GM19099 (cell line): ENCODE data around the gene TXNL4A.

Source experiments
- POLR2A ChIP-seq: IDR thresholded peaks from 3 replicates; pipeline ENCODE4 v1.6.1; 2011; ENCODE audit warnings: low read depth; ENCODE audit not compliant: insufficient read length; ENCODE audit errors: extremely low read depth

Gene TXNL4A, protein sequence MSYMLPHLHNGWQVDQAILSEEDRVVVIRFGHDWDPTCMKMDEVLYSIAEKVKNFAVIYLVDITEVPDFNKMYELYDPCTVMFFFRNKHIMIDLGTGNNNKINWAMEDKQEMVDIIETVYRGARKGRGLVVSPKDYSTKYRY

DNA sequence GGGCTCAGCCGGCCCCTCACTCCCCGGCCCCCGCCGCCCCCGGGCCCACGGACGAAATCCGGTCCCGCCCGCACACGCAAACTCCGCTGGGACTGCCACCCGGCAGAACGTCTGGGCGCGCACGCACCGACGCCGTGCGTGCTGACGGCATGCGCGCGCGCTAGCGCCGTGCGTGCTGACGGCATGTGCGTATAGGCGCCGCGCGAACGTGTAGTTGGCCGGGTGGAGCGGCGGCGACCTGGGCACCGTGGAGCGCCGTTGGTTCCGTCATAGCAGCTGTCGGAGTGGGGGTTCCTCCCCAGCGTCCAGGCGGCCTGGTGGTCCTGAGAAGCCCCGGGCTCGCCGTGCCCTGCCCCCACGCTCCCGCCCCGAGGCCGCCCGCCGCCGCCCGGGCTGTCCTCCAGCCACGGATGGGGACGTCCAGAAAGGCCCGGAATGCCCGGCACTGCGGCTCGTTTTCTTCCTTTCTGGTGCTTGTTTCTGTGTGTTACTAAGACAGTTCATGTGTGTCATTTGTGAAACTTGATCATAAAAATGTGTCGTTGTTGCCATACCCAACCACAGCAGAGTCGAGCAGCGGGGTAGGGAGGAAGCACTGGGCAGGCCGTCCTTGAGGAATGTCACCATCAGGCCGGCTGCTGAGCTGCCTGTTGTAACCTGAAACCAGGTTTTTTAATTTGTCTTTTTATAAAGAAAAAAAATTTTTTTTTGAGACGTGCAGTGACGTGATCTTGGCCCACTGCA lies at the start of gene TXNL4A:
TSS of gene TXNL4A (minus strand) at position 113 of the 744 bp plus-strand sequence. CDS start 171 bp downstream, outside the sequence.
- peak; percentile 95 for TF ChIP-seq POLR2A

DNA sequence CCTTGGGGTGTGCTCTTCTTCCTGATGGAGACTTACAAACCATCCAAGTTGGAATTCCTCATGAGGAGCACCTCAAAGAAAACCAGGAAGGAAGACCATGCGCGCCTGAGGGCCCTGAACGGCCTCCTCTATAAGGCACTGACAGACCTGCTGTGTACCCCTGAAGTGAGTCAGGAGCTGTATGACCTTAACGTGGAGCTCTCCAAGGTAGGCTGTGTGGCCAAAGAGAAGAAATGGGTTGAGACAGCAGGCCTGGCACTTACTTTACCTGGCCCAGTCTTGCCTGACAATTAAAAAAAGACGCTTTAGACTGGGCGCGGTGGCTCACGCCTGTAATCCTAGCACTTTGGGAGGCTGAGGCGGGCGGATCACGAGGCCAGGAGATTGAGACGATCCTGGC lies 48.9 kb upstream of the TXNL4A start:
- TF ChIP-seq POLR2A: no peak

DNA sequence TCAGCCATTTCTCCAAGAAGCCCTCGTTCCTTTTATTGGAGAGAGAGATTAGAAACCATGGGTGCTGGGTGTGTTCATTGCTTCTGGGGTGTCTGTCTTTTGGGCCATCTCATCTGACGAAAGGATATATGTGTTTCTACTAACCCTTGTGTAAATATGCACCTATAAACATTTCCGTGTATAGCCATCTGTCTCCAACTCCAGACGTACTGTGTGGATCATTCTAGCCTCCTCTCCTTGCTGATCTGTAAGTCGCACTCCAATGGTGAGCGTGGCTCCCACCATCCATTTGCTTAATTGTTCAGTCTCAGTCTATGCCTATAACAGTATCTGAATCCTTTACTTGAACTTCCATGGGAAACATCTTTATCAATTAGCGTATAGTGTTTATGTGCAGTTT lies 47.6 kb upstream of the TXNL4A start:
- no peak for TF ChIP-seq POLR2A

DNA sequence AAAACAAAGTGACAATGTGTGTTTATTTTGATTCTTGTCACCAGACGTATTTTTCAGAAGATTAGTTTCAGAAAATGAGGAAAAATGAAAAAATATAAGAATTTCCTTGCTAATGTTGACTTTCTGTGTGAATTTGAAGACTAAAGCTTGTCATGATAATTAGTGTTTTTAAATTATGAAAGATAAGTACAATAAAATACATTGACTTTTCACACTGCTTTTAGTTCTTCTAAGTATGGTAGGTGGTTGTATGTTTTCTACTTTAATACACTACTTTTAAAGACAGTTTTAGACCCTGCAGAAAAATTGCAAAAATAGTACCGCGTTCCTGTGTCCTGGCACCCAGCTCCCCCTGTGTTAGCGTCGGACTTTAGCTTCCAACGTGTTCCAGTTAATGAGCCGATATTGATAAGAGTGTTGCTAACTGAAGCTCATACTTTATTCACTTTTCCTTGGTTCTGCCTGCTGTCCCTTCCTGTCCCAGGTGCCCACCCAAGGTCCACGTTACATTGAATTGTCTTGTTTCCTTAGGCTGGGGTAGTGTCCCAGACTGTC lies 46.6 kb upstream of the TXNL4A start:
- no peak for TF ChIP-seq POLR2A

DNA sequence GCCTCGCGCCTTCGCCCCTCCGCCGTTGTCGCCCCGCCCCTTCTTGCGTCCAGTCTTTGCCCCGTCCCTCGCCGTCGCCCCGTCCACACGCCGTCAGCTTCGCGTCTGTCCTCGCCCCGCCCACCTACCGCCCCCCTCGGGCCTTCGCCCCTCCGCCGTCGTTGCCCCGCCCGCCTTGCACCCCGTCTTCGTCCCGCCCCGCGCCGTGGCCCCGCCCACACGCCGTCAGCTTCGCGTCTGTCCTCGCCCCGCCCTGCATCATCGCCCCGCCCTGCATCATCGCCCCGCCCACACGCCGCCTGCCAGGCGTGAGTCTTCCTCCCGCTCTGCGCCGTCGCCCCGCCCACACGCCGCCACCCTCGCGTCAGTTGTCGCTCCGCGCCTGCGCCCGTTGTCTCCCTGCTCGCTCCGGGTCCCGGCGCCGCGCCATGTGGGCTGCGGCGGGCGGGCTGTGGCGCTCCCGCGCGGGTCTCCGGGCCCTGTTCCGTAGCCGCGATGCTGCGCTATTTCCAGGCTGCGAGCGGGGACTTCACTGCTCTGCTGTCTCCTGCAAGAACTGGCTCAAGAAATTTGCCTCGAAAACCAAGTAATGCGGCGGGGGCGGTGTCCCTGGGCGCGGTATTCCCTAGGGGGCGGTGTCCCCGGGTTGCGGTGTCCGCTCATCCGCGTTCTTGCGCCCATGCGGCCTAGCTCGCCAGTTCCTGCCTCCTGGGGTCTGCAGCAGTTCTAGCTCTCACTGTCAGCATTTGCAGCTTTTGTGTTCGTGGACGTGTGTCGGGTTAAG lies 45.9 kb upstream of the TXNL4A start, which contains the start of gene RBFA:
TSS of gene RBFA (plus strand) at position 367 of the 784 bp plus-strand sequence. CDS start at position 429, 62 bp downstream.
- peak; percentile 83 for TF ChIP-seq POLR2A

DNA sequence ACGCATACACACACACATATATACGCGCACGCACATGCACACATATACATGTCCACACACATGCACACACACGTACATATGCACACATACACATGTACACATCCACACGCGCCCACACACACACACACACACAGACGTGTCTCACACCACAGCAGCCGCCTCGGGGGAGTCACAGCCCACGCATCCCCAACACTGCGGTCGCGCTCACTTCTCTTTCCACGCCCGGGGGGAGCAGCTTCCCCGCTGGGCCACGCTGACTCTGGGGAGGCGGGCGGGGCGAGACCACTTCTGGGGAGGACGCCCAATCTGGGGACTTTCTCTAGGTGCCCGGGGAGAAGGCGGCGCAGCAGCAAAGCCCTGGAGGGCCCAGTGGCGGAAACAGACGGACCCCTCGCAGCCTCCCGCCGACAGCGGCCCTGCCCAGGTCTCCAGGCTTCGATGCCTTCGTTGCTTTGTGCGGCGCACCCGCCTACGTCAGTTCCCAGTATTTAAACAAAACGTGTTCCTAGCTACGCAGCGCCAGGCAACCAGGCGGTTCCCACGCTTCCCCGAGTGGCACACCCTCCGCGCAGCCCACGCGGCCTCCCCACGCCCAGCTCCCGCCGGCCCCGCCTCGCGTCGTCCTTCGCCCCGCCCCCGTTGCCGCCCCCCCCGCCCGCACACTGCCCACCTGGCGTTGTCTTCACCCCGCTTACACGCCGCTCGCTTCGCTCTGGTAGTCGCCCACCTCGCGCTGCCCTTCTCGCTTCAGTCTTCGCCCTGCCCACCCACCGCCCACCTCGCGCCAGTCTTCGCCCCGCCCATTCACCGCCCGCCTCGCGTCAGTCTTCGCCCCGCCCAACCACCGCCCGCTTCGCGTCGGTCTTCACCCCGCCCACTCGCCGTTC lies 45.1 kb upstream of the TXNL4A start:
- TF ChIP-seq POLR2A: peak; percentile 50

DNA sequence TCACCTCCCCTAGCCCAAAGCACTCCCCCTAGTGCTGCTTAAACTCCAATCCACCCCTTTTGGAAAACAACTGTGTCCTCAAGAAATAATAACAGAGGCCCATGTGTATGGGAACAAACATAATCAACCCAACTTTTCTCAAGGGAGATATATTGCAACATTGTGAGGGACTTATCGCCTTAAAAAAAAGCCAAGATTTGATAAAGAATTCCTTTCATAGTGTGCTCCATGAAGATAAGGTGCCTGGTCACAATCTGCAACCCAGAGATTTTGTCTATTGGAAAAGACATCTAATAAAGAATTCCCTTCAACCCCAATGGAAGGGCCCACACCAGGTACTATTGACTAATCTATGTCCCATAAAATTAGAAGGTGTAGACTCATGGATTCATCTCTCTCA lies 41.3 kb upstream of the TXNL4A start:
- TF ChIP-seq POLR2A: no peak

DNA sequence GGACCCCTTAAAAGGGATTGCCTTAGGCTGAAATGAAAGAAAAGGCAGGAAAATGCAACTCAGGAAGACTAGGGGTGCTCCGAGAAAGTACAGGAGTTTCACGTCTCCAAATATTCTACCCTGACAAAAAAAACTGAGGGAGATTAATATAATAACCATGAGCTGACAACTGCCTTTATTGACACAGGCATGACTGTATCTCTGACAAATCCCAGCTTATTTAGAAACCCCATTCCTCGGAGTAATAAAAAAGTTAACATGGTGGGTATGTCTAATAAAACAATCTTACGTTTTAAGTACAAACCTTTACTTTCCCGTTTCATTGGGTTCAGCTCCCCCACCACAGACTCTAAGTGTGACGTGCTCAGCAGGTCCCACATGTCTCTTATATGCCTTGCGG lies 38.0 kb upstream of the TXNL4A start:
- TF ChIP-seq POLR2A: no peak

DNA sequence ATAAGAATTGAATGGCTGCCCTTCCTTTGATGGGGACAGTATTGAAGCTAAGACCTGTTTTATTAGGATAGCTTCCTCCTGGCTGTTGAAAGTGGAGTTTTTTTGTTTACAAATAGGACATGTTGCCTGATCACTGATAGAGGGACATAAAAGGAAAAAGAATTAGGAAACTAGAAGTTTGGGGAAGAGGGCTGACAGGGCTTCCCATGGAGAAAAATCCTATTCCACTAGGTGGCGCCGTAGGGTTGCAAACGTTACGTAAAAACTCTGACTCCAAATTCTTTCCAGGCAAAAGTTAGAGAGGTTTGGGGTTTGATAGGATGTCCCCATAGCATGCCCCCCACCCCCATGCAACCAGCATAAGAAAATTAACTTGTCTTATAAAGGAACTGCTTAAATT lies 34.8 kb upstream of the TXNL4A start:
- no peak for TF ChIP-seq POLR2A

DNA sequence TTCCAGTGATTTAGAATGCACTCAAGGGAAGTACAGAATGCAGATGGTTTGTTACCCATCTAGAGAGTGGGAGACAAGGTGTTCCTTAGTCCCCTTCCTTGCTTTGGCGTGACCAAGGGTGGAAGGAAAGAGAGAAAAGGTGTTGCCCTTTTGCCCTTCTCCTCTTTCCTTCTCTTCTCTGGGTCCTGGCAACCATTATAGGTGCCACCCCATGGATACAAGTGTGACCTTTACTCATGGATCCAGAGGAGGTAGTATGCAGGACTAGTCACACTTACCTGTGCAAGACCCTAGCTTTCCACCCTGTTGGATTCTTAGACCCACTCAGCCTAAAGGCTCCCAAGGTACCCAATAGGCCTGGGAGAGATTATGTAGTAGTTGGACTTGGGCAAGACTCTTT lies 34.2 kb upstream of the TXNL4A start:
- no peak for TF ChIP-seq POLR2A

DNA sequence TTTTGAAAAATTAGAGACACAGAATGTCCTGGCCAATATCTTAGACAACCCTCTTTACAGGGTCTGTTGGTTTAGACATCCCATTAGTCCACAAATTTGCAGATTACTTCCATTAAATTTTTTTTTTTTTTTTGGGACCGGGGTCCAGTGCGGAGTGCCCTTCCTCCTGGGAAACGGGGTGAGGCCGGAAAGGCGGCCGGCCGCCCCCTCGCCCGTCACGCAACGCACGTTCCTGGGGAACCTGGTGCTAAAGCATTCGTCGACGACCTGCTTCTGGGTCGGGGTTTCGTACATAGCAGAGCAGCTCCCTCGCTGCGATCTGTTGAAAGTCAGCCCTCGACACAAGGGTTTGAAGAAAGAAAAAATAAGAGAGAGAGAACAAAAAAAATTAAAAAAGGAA lies 24.4 kb upstream of the TXNL4A start:
- TF ChIP-seq POLR2A: no peak

DNA sequence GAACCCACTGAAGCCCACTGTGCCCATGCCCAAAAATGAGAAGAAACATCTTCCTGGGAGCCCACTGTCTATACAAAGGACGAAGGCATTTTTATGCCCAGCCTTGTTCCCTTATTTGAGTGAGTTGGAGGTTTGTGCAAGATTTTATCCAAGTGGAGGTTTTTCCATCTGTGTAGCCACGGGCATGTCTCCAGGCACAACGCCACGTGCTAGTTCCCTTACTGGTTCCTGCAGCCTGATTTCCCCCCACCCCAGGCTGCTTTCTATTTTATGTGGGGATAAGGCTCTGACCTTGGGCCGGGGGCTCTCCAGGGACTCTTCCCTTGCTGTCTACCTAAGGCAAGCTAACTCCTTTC lies 22.2 kb upstream of the TXNL4A start:
- no peak for TF ChIP-seq POLR2A

DNA sequence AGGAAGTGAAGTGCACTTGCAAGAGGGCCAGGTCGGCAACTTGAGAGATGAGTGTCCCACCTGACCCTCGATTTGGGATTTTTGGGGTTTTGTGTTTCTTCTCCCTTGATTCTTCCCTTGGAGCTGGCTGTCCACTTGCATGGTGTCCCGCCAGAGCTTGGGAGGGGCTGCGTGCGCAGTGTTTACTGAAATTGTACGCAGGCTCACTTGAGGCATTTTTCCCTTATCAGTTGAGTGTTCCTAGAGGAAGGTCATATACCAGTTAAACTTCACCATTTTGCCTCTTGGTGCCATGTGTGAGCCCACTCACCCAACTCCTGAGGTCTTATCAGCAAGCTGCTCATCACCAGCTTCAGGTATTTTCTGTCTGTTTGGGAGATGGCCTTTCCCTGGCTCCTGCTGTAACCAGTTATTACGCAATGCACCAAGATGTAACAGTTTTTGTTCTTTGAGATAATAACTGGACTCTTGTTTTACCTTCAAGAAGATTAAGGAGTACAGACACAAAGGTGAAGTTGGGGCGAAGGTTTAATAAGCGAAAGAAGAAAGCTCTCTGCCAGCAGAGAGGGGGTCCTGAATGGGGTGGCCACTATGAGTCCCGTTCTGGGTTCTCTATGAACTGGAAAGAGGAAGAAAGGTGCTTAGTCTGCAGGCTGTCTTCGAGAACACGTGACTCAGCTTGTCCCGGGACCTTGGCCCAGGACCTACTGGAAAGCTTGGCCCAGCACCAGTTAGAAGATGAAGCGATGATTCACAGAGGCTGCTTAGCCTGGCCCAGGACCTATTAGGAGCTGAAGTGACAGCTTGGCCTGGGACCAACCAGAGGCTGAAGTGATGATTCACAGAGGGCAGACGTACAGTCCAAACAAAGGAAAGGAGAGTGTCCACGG lies 21.5 kb upstream of the TXNL4A start:
- no peak for TF ChIP-seq POLR2A

DNA sequence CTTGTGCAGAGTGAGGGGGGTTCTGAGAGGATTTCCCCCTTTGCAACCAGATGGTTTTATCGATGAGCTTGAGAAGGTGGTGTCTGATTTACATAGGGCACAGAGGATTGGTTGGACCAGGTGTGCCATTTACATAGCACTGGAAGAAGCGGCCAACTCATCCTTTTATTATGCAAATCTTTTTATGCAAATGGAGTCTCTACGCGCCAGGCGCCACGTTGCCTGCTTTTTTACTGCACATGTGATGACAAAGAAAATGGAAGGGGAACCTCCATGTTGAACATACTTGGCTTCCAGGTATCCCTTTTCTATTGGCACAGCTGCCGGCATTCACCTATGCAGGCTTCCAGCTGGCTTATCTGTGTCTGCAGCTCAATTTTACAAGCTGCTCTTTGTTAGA lies 18.4 kb upstream of the TXNL4A start:
- no peak for TF ChIP-seq POLR2A
